A549 (cell line): Measurements from ENCODE around the gene DNASE1L1.

ENCODE experiments used
- CEBPB ChIP-seq, 2 experiments: fragments of >200 bp in 1 of 2; sonication (Bioruptor Twin) in 1 of 2; formaldehyde crosslinking in 1 of 2; IDR thresholded peaks; 2 replicates each; pipeline ENCODE4 v1.6.1; 2012 to 2016
- CTCF ChIP-seq: fragments of >200 bp; sonication (Bioruptor Twin); formaldehyde crosslinking; IDR thresholded peaks from 3 replicates; pipeline ENCODE4 v1.5.1; 2016
- EP300 ChIP-seq, 2 experiments: fragments of >200 bp; sonication (Bioruptor Twin); formaldehyde crosslinking; IDR thresholded peaks; 2 replicates in 1 of 2; 3 replicates in 1 of 2; pipeline ENCODE4 v1.6.1; 2016 to 2017
- HMGXB4 ChIP-seq: fragments of 250-450 bp; sonication (Bioruptor Pico); IDR thresholded peaks from 2 replicates; pipeline ENCODE4 v1.5.0; 2021; ENCODE audit warnings: mild to moderate bottlenecking, moderate library complexity, borderline replicate concordance
- MAX ChIP-seq: IDR thresholded peaks from 2 replicates; pipeline ENCODE4 v1.6.1; 2012
- POLR2A ChIP-seq: IDR thresholded peaks from 2 replicates; pipeline ENCODE4 v1.6.1; 2012; ENCODE audit warnings: mild to moderate bottlenecking, low read length
- RAD21 ChIP-seq, 2 experiments: fragments of >200 bp in 1 of 2; sonication (Bioruptor Twin) in 1 of 2; formaldehyde crosslinking in 1 of 2; IDR thresholded peaks in 1 of 2; conservative IDR thresholded peaks in 1 of 2; 2 replicates in 1 of 2; 3 replicates in 1 of 2; pipeline ENCODE4 v1.6.1; 2012 to 2018; ENCODE audit warnings: inconsistent platforms in 1 of 2

DNA sequence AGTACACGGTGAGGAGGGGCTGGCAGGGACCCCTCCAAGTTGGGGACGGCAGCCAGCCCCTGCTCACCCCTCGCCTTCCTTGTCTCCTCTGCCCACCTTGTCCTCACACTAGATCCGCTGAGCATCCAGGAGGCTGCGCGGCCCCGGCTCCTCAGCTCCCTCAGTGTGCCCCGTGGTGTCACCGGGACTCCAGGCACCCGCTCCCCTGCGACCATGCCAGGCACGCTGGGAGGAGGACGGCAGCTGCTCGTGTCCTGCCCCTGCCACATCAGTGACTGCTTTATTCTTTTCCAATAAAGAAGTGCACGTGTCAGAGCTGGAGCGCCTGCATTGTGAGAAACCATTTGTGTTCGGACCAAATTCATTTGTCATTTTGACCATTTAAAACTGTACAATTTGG lies 41.3 kb upstream of the DNASE1L1 start:
- no peak for TF ChIP-seq RAD21 (conservative IDR thresholded peaks at IDR 0.05 in 1 of 2, IDR thresholded peaks at IDR 0.05 in 1 of 2)
- TF ChIP-seq CEBPB (IDR thresholded peaks at IDR 0.05): no peak
- TF ChIP-seq HMGXB4 (CRISPR knock-in tag): no peak
- no peak for TF ChIP-seq POLR2A
- TF ChIP-seq CTCF: no peak
- no peak for TF ChIP-seq EP300 (IDR thresholded peaks at IDR 0.05)
- no peak for TF ChIP-seq MAX
